HepG2 (cell line): ENCODE results near the gene ABHD12. TPM values are rescaled to one million over a fixed set of nuclear protein-coding genes. Genes with fewer than 3 reads are reported as not detected.
A peak's percentile ranks its signal among the peaks of the same experiment; 100 is the strongest.

Experiments used
- JARID2 ChIP-seq: sonication (generic); formaldehyde crosslinking; IDR thresholded peaks from 2 replicates; pipeline ENCODE4 v1.8.1; 2023; ENCODE audit warnings: missing genetic modification reagents, inconsistent platforms; ENCODE audit not compliant: insufficient replicate concordance
- PITX1 ChIP-seq: sonication (generic); formaldehyde crosslinking; IDR thresholded peaks from 2 replicates; pipeline ENCODE4 v1.5.1; 2020; ENCODE audit warnings: mild to moderate bottlenecking, missing genetic modification reagents
- PLRG1 ChIP-seq: fragments of 450-650 bp; conservative IDR thresholded peaks from 2 replicates; pipeline ENCODE4 v1.6.1; 2016
- ZFP36 ChIP-seq: fragments of 150-350 bp; IDR thresholded peaks from 2 replicates; pipeline ENCODE4 v1.6.1; 2018; ENCODE audit warnings: borderline replicate concordance, low read length, low read depth; ENCODE audit not compliant: partially characterized antibody
- ZFP37 ChIP-seq: sonication (generic); formaldehyde crosslinking; IDR thresholded peaks from 2 replicates; pipeline ENCODE4 v1.4.0; 2020; ENCODE audit warnings: missing genetic modification reagents, borderline replicate concordance
- ZMYM3 ChIP-seq: sonication (generic); formaldehyde crosslinking; IDR thresholded peaks from 2 replicates; pipeline ENCODE4 v1.5.1; 2020; ENCODE audit warnings: mild to moderate bottlenecking, missing genetic modification reagents
- ZNF180 ChIP-seq: sonication (generic); formaldehyde crosslinking; IDR thresholded peaks from 2 replicates; pipeline ENCODE4 v1.4.0; 2020; ENCODE audit warnings: low read depth, missing genetic modification reagents, borderline replicate concordance
- ZNF207 ChIP-seq: fragments of 450-650 bp; IDR thresholded peaks from 2 replicates; pipeline ENCODE4 v1.6.1; 2016; ENCODE audit warnings: antibody characterized with exemption, borderline replicate concordance
- ZNF546 ChIP-seq: sonication (generic); formaldehyde crosslinking; conservative IDR thresholded peaks from 2 replicates; pipeline ENCODE4 v1.8.1; 2023; ENCODE audit warnings: mild to moderate bottlenecking, missing genetic modification reagents
- ZNF614 ChIP-seq: IDR thresholded peaks from 2 replicates; pipeline ENCODE4 v1.6.1; 2018; ENCODE audit warnings: missing biosample characterization, missing genetic modification reagents, inconsistent platforms, borderline replicate concordance
- ZNF792 ChIP-seq: IDR thresholded peaks from 2 replicates; pipeline ENCODE4 v1.6.1; 2016
- polyA plus RNA-seq, 8 experiments: library from polyadenylated mRNA; depleted of rRNA in 3 of 8; stranded (reverse) in 7 of 8; unstranded in 1 of 8; fragments of >200 nt; fragmentation: Illumina TruSeq in 4 of 8; extraction: Trizol in 4 of 8; gene quantifications; 2 replicates each; pipeline versions ENCODE4 v1.2.1 to v1.2.3, GENCODE V29; 2011 to 2016; ENCODE audit warnings: low read depth in 4 of 8, missing spikeins in 1 of 8, mixed read lengths in 1 of 8; ENCODE audit not compliant: insufficient read depth in 1 of 8
- total RNA-seq, 5 experiments: library from RNA; depleted of rRNA; stranded (reverse); fragments of >200 nt; fragmentation: Illumina TruSeq; extraction: Trizol; gene quantifications; 2 replicates each; pipeline ENCODE4 v1.2.3, GENCODE V29; 2016; ENCODE audit warnings: low read depth in 1 of 5
- TF ChIP-seq, protein P1 (sequence below), 2 experiments: IDR thresholded peaks; 2 replicates each; pipeline ENCODE4 v1.6.1; 2011 to 2012; ENCODE audit warnings: low read length in 2 of 2, borderline replicate concordance in 1 of 2, low read depth in 1 of 2, mild to moderate bottlenecking in 1 of 2, moderate library complexity in 1 of 2
- TF ChIP-seq, protein P2 (sequence below): sonication (generic); formaldehyde crosslinking; IDR thresholded peaks from 2 replicates; pipeline ENCODE4 v1.8.0; 2022; ENCODE audit warnings: mild to moderate bottlenecking, missing genetic modification reagents, borderline replicate concordance
- TF ChIP-seq, protein P3 (sequence below): sonication (generic); formaldehyde crosslinking; IDR thresholded peaks from 2 replicates; pipeline ENCODE4 v1.4.0; 2020; ENCODE audit warnings: mild to moderate bottlenecking, missing genetic modification reagents

ABHD12 gene
- total and polyA plus RNA-seq, 2 of the 13 experiments (the other 11 are each of a cell fraction or from before 2014, with no cell fraction given): 23.5 to 72.1 TPM

DNA sequence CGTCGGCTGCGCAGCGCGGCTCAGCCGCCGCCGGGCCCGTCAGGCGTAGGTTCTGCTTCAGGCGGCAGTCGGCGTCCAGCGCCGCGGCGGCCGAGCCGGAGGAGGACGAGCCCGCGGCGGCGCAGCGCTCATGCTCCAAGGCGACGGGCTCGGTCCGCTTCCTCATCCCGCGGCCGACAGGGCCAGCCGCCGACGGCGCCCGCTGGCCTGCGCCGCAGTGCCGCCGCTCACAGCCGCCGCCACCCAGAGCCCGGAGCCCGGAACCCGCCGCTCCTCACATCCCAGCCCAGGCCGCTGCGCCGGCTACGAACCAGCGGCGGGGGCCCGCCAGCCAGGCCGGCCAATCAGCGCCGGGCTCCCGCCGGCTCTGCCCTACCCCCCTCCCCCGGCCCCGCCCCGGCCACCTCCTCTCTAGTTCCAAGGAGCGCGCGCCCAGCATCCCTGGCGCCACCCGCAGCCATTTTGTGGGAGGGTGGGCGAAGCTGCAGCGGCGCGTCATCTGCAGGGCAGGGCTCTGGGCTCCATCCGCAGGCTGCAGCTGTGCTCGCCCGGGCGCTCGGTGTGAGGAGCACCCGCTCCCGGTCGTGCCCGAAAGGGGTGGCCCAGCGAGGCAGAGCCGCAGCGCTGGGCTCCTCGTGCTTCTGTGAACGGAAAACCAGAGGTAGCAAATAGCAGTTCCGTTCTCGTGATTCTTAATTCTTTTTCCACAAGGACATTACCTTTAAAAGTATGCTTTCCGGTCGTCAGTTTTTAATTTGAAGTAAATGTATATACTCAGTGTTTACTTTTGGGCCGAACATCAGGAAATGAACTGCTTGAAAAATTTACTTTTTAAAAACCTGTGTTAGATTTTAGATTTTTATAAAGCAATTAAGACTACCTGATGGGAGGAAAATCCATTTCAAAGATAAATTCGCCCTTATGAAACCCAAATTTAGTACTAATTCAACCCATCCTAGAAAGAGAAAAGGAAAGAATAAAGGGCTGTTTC is at the start of gene ABHD12 (continued):
- TF ChIP-seq, protein P1, sequence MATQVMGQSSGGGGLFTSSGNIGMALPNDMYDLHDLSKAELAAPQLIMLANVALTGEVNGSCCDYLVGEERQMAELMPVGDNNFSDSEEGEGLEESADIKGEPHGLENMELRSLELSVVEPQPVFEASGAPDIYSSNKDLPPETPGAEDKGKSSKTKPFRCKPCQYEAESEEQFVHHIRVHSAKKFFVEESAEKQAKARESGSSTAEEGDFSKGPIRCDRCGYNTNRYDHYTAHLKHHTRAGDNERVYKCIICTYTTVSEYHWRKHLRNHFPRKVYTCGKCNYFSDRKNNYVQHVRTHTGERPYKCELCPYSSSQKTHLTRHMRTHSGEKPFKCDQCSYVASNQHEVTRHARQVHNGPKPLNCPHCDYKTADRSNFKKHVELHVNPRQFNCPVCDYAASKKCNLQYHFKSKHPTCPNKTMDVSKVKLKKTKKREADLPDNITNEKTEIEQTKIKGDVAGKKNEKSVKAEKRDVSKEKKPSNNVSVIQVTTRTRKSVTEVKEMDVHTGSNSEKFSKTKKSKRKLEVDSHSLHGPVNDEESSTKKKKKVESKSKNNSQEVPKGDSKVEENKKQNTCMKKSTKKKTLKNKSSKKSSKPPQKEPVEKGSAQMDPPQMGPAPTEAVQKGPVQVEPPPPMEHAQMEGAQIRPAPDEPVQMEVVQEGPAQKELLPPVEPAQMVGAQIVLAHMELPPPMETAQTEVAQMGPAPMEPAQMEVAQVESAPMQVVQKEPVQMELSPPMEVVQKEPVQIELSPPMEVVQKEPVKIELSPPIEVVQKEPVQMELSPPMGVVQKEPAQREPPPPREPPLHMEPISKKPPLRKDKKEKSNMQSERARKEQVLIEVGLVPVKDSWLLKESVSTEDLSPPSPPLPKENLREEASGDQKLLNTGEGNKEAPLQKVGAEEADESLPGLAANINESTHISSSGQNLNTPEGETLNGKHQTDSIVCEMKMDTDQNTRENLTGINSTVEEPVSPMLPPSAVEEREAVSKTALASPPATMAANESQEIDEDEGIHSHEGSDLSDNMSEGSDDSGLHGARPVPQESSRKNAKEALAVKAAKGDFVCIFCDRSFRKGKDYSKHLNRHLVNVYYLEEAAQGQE (IDR thresholded peaks at IDR 0.05; ENCODE audit: borderline replicate concordance in 1 of 2, low read depth in 1 of 2, low read length in 2 of 2): peak in 1 of 2 experiments; percentile 1; a peak in 1 of 4 replicates
- peak; percentile 65 for TF ChIP-seq JARID2
- no peak for TF ChIP-seq ZFP36
- peak; percentile 52 for TF ChIP-seq PITX1 (CRISPR knock-in tag)
- TF ChIP-seq ZNF207: no peak
- TF ChIP-seq ZMYM3 (CRISPR knock-in tag): peak; percentile 47; the same call in 1 of the 2 replicates
- TF ChIP-seq, protein P2, sequence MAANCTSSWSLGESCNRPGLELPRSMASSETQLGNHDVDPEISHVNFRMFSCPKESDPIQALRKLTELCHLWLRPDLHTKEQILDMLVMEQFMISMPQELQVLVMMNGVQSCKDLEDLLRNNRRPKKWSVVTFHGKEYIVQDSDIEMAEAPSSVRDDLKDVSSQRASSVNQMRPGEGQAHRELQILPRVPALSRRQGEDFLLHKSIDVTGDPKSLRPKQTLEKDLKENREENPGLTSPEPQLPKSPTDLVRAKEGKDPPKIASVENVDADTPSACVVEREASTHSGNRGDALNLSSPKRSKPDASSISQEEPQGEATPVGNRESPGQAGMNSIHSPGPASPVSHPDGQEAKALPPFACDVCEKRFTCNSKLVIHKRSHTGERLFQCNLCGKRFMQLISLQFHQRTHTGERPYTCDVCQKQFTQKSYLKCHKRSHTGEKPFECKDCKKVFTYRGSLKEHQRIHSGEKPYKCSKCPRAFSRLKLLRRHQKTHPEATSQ (CRISPR knock-in tag): peak; percentile 39; the same call in 1 of the 2 replicates
- TF ChIP-seq ZNF614 (CRISPR knock-in tag): peak; percentile 88; the same call in 1 of the 2 replicates
- no peak; the same call in 1 of the 2 replicates for TF ChIP-seq ZNF546
- TF ChIP-seq, protein P3, sequence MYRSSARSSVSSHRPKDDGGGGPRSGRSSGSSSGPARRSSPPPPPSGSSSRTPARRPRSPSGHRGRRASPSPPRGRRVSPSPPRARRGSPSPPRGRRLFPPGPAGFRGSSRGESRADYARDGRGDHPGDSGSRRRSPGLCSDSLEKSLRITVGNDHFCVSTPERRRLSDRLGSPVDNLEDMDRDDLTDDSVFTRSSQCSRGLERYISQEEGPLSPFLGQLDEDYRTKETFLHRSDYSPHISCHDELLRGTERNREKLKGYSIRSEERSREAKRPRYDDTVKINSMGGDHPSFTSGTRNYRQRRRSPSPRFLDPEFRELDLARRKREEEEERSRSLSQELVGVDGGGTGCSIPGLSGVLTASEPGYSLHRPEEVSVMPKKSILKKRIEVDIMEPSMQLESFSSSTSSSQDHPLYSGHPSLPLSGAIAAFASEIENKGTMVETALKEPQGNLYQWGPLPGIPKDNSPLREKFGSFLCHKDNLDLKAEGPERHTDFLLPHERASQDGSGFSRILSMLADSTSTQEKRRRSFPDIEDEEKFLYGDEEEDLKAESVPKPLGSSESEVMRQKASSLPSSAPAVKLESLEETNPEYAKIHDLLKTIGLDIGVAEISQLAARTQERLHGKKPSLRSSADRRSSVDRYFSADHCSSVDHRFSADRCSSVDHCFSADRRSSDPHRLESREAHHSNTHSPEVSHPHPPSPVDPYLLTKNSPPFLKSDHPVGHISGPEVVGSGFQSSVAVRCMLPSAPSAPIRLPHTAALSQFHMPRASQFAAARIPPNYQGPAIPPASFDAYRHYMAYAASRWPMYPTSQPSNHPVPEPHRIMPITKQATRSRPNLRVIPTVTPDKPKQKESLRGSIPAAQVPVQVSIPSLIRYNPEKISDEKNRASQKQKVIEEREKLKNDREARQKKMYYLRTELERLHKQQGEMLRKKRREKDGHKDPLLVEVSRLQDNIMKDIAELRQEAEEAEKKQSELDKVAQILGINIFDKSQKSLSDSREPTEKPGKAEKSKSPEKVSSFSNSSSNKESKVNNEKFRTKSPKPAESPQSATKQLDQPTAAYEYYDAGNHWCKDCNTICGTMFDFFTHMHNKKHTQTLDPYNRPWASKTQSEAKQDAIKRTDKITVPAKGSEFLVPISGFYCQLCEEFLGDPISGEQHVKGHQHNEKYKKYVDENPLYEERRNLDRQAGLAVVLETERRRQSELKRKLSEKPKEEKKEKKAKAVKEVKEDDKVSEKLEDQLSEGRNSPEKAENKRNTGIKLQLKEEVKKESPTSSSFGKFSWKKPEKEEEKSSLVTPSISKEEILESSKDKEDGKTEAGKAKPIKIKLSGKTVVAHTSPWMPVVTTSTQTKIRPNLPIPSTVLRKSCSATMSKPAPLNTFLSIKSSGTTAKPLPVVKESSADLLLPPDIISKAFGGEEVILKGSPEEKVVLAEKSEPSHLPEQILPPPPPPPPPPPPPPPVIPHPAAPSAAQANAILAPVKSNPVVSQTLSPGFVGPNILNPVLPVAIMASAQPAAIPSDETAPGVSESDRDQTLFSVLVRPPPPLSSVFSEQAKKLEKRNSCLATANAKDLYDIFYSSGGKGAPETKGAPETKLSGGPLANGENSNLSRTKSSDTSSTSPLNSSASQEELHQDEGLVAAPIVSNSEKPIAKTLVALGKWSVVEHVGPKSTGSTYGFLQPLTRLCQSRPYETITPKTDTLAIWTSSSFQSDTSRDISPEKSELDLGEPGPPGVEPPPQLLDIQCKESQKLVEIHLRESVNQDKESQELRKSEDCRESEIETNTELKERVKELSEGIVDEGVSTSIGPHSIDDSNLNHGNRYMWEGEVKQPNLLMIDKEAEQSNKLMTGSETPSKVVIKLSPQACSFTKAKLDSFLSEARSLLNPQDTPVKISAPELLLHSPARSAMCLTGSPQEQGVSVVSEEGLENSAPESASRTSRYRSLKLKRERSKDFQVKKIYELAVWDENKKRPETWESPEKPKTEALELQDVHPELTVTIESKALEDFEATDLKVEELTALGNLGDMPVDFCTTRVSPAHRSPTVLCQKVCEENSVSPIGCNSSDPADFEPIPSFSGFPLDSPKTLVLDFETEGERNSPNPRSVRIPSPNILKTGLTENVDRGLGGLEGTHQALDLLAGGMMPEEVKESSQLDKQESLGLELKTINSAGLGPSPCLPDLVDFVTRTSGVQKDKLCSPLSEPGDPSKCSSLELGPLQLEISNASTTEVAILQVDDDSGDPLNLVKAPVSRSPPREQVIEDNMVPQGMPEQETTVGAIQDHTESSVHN (CRISPR knock-in tag): peak; percentile 93
- TF ChIP-seq ZNF180: peak; percentile 82; the same call in 1 of the 2 replicates
- no peak for TF ChIP-seq PLRG1
- TF ChIP-seq ZNF792 (CRISPR knock-in tag): peak; percentile 90
- peak; percentile 91 for TF ChIP-seq ZFP37 (CRISPR knock-in tag)
